Stromal cell of bone marrow (primary cell): ENCODE results near the gene MYO18A.
A peak's percentile ranks its signal among the peaks of the same experiment; 100 is the strongest.

ENCODE experiments used
- DNase-seq: peaks from one replicate; pipeline ENCODE4 v3.0.0-alpha.2; 2012; ENCODE audit warnings: low read depth

Gene MYO18A

DNA sequence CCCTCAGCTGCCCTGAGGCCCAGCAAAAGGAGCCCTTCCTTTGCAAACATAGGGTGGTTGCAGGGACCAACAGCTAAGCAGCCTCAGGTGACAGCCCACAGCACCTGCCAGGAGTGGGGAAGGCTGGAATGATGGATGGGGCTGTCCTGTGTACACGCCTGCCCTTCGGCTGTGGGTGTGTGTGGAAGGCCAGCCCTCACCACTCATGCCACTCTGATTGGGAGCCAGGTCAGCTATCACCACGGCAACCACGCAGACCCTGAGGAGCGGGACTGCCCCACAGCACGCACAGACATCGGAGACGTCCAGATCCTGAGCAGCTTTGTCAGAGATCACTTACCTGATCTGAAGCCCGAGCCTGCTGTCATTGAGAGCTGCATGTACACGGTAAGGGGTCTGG is 125.4 kb downstream of the MYO18A start:
- no peak for DNase-seq

DNA sequence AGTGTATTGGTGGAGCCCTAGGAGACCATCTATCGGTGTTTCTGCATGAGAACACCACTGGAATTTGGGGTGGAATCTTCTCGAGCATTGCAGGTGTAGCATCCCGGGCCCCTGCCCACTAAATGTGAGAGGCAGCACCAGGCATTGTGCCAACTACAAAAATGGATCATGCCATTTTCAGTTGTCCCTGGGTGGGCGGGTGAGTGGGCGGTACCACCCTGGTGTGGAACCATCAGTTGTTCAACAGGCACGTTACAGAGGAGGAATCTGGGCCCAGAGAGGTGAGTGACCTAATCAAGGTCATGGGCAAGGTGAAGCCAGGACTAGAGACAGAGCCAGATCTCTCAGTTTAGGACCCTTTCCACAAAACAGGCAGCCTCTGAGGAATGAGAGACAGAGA is 128.5 kb downstream of the MYO18A start:
- DNase-seq: no peak

DNA sequence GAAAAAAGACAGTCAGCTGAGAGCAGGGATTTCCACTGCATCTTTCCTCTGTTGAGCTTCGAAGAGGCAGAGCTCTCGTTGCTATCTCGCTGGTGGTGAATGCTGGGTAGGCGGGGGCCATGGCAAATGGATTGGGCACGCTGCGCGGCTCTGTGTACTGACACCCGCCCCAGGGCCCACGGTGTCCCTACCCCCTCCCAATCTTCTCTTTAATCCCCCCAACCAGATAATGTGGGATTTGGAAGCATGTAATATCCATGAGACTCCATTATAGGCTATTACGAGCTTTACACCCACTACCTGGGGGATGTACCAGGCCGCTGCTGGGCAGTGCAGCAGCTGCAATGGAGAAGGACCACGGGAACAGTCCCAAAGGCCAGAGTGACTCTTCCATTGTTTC is 129.0 kb downstream of the MYO18A start:
- DNase-seq: no peak

- no peak for DNase-seq
These were observed 130.0 kb downstream of the MYO18A start for GRCh38 chr17:29050176-29050575.

DNA sequence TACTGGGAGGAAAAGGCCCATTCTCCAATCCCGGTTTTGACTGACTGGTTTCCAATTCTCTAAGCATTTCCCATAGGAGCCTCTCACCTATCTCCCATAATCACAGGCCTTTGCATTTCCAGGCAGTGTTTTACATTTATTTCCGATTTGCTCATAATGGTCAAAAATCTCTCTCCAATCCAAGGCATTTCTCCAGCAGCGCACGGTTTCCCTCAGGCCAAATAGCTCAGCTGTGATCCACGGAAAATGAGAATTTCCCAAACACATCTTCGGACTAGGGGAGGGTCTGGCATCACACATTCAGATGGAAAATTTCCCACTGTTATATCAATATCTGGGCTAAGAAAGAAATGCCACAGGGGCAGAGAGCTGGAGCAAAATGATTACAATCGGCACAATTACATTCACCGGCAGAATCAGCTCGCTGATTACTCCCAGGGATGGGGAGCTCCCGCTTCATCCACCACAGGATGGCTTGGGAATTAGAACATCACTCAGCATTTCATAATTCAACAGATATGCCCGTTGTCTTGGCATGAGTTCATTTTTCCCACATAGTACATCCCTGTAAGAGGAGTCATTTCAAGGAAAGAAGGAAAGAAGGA is 130.6 kb downstream of the MYO18A start:
- no peak for DNase-seq

- peak; percentile 44 for DNase-seq
These were observed 131.5 kb downstream of the MYO18A start for GRCh38 chr17:29048440-29049368.

DNA sequence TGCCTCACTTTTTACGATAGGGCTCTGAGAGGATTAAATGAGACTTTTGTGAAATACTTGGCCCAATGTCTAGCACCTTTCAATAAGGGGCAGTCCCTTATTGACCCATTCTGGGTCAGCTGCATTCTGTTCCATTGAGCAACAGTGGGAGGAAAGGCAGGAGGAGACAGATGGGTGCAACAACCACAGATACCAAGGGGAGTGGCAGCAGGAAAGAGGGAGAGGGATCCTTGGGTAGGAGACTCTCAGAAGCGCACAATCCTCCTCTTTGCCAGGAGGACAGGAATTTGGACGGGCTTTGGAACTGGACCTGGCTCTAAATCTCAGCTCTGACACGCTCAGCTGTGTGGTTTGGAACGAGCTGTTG is 133.7 kb downstream of the MYO18A start:
- no peak for DNase-seq

DNA sequence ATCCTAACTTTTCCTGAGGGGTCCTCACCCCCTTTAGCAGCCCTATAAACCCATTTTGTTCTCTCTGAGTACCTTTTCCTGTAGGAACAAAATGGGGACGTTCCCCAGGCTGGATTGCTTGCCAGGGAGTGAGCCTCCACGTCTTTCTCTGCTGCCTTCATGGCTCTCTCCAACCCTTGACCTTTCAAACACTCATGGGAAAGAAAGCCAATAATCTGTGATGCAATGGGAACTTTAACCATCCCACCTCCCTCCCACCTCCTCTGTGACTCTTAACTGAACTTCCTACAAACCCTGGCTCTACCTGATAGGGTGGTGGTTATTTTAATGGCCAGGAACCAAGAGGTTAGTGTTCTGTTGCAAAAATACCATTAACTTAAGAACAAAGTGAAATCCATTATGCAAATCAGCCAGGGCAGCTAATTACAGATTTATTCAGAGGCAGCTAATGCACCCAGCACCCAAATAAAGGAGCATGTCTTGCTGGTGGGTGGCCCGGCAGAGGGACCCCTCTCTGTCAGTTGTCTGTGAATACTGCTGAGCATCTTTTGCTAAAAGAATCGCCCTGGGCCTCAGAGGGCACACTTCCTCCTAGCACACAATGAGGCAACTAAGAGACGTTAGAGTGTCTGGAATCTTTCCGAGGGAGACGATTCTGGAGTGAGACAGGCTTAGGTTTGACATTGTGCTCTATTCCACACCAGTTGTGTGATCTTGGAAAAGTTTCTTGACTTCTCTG is 134.3 kb downstream of the MYO18A start:
- DNase-seq: no peak

DNA sequence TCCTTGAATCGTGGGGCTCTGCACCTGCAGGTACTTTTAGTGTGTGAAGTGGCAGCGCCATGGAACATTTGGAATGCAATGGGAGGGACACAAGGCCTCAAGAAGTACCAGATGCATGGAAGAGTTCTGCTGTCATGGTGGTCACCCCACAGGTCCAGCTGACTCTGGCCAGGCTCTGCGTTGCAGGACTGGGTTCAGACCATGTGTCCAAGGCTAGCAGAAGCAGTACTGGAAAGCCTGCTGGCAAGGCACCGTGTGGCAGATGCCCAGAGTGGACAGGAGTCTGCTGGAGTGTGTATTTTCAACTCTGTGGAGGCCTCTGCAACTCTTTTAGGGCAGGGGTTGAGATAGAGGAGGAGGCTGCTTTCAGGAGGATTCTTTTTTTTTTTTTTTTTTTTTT is 135.2 kb downstream of the MYO18A start:
- no peak for DNase-seq

- DNase-seq: no peak
These were observed 136.6 kb downstream of the MYO18A start for GRCh38 chr17:29043539-29044145.

DNA sequence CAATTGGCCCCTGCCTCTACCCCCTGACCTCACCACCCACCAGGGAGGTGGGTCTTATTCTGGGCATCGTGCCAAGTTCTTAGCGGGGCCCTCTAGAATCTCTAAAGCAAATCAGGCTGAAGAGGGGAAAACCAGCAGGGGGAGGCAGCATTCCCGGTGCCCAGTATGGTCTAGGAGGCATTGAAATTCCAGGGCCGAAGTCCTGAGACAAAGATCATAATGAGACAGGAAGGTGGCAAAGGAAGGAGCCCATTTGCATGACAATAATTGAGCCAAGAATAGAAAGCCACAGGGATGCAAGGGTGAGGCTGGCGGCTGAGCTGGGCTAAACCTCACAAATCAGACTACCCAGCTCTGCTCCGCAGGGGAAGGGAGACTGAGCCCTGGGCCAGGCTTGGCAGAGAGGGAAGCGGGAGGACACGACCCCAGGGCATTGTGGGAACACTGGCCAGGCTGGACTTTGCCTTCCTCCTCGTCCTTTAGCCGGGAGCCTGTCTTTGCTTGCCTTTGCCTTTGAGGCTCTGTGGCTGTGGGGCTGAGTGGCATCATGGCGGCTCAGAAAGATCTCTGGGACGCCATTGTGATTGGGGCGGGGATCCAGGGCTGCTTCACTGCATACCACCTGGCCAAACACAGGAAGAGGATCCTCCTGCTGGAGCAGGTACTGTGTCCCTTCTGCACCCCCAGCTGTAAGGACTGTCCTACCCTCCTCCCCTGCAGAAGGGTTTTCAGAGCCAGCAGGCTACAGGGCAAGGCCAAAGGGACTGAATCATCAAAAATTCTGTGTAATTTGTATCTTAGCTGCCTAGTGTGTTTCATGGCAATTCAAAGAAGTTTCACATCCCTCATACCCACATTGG is 137.3 kb downstream of the MYO18A start, which contains the start of gene PIPOX:
Gene PIPOX, plus strand, starts transcription at position 463 of the 860 bp plus-strand sequence. Its CDS starts 85 bp downstream, at position 548.
- DNase-seq: no peak

- DNase-seq: no peak
These were observed 138.0 kb downstream of the MYO18A start for GRCh38 chr17:29042026-29042678.

GRCh38 chr17:29041571-29041970 is 138.6 kb downstream of the MYO18A start:
- no peak for DNase-seq

DNA sequence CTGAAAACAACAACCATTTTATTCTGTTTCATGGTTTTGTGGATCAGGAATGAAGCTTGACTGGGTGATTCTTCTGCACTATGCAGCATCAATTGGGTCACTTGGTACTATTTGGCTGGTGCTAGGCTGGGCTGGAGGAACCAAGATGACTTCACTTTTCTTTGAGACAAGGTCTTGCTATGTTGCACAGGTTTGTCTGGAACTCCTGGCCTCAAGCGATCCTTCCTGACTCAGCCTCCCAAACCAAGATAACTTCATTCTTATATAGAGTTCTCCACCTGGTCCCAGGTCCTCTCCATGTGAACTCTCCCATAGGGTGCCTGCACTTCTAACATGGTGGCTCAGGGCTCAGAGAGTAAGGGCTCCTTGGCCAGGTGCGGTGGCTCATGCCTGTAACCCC is 139.1 kb downstream of the MYO18A start:
- no peak for DNase-seq

GRCh38 chr17:29039764-29040598 is 140.2 kb downstream of the MYO18A start:
- DNase-seq: peak; percentile 88

DNA sequence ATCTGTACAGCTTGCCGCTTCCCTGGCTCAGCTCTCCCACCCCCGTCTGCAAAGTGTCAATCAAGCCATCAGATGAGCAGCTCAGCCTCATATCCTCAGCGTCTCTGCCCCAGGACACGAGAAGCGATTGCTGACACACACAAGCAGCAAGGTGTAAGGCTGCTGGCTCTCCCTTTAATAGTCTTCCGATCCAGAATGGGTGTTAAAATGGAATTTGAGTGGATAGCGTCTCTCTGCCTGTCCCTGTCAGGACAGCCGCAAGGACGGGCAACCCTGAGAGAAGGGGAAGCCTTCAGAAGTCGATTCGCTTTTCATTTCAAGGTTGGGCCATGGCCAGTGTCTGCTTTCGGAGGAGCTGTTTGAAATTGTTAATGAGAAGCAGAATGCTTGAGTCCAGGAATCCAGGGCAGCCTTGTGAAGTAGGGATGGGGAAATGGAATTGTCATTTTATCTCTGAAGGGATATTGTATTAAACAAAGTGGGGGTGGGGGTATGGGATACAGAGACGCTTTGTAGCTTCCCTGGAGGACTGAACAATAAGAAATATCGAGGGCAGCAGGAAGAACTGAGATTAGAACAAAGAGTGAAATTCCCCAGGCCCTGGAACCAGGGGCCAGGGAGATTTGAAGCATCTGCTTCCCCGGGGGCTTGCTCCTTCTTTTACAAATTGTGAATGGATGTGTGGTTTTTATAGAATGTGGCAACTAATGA is 142.0 kb downstream of the MYO18A start:
- DNase-seq: no peak

DNA sequence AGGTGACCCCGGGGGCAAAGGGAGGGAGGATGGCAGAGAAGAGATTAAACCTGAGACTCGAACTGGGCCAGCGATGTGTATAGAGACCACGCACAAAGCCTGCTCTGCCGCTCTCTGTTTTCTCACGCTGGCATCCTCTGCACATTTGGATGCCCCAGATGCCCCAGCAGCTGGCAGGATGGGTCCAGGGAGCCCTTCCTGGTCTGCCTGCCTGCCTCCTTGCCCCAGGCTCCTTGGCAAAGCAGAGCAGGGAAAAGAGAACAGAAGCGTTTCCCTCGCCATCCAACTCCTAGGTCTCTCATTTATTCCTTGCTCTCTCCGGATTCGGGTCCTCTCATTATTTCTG is 142.5 kb downstream of the MYO18A start:
- DNase-seq: no peak

GRCh38 chr17:29036584-29036983 is 143.6 kb downstream of the MYO18A start:
- DNase-seq: no peak

- DNase-seq: no peak
These were observed 145.7 kb downstream of the MYO18A start for GRCh38 chr17:29034510-29034909.

GRCh38 chr17:29032857-29033197 is 147.4 kb downstream of the MYO18A start:
- DNase-seq: no peak
